Raji (cell line): ENCODE data around the gene PLCB1.

Experiments
- POLR2A ChIP-seq: IDR thresholded peaks from 2 replicates; pipeline ENCODE4 v1.6.1; 2011; ENCODE audit warnings: low read depth, low read length, control low read depth; ENCODE audit not compliant: insufficient read depth

Gene PLCB1

DNA sequence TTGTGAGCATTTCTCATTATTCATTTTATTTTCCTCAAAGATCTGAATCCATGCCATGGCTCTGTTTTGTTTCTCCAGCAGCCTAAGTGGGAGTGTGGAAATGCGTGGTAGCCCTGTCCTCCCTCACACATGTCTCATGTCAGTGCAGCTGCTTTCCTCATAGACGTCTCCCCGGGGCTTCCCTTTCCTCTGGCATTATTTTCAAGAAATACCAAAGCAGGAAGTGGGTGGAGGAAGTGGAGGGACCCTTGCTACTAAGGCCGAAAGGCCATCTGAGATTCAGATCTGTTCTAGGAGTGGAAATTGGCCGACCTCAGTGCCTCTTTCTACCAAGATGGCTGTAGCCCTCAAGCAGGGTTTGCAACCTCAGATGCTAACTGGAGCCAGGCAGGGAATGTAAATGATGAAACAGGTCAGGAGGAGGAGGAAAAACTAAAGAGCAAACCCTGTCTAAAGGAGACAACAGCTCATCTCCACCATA is 515.9 kb downstream of the PLCB1 start:
- no peak for TF ChIP-seq POLR2A

DNA sequence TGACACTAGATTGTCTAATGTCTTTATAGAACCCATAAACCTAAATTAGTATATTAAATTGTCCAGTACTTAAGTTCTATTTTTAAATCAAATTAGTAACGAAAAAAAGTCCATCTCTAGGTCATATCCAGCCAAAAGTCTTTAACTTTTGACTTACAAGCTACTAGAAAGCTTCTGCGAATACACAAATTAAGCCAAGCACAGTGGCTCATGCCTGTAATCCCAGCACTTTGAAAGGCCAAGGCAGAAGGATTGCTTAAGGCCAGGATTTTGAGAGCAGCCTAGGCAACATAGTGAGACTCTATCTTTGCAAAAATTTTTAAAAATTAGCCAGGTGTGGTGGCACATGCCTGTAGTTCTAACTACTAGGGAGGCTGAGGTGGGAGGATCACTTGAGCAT is 516.4 kb downstream of the PLCB1 start:
- TF ChIP-seq POLR2A = no peak

DNA sequence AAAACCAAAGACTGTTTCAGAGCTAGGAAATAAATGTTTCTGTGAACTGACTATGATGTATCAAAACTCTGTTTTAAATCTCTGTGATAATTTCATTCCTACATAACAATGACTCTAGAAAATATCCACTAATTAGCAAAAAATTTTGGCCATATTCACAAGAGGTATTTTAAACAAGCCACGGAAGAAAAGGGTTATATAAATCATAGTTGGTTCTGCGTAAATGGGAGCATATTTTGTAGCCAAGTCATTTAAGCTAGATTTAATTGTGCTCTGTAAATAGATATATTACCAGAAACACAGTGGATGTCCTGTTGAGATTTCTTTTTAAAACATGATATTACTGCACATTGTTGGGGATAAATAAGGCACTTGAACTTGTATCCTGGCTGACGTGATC is 520.3 kb downstream of the PLCB1 start:
- TF ChIP-seq POLR2A = no peak

- TF ChIP-seq POLR2A = no peak
Observed at GRCh38 chr20:8654486-8654885, 522.4 kb downstream of the PLCB1 start.

- TF ChIP-seq POLR2A = no peak
Observed at GRCh38 chr20:8656335-8656734, 524.3 kb downstream of the PLCB1 start.

GRCh38 chr20:8657664-8658063 is 525.6 kb downstream of the PLCB1 start:
- TF ChIP-seq POLR2A = no peak

GRCh38 chr20:8658103-8658502 is 526.0 kb downstream of the PLCB1 start:
- TF ChIP-seq POLR2A = no peak

GRCh38 chr20:8661229-8661952 is 529.3 kb downstream of the PLCB1 start:
- no peak for TF ChIP-seq POLR2A

- TF ChIP-seq POLR2A = no peak
Observed at GRCh38 chr20:8662433-8662954, 530.4 kb downstream of the PLCB1 start.

- TF ChIP-seq POLR2A = no peak
Observed at GRCh38 chr20:8663424-8663823, 531.4 kb downstream of the PLCB1 start.

DNA sequence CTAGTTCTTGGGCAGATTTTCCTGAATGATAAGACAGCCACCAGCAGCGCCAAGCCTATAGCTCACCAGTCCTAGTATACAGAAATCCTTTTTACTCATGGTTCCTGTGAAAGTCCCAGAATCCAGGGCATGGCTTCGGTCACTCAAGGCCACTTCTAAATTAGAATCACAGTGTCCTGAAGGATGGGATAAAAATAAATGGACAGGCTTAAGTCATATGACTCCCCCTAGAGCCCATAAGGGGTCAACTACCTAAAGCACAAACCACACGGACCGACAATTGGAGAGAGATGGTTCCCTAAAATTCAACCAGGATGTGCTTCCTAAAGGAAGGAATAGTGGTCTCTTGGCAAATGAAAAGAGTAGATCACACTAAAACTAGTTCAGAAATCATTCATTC is 532.7 kb downstream of the PLCB1 start:
- no peak for TF ChIP-seq POLR2A

GRCh38 chr20:8667306-8667705 is 535.2 kb downstream of the PLCB1 start:
- TF ChIP-seq POLR2A = no peak

- no peak for TF ChIP-seq POLR2A
Observed at GRCh38 chr20:8670207-8670892, 538.3 kb downstream of the PLCB1 start.

- TF ChIP-seq POLR2A = no peak
Observed at GRCh38 chr20:8670893-8671215, 538.8 kb downstream of the PLCB1 start.

DNA sequence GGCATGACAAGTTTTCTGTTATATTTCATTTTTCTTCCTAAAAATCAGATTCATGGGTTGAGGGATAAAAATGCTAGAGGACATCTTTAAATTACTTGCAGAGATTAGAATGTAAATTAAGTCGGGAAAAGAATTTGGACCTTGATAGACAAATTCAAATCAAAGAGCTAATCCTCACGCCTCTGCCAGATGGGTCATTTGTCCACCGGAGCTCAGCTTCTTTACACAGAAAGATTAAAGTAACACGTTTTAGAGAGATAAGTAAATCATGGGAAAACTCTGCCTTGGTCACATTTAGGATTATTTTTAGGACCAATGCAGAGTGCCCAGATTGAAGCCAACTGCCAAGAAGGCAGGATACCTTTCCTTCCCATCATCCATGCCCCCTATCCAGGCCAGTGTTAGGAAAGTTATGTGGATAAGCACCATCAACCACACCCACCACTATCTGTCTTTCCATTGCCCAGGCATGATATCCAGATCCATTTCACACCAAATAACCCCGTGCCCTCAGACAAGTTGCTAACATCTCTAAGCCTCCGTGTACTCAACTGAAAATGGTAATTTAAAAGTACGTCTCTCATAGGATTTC is 539.4 kb downstream of the PLCB1 start:
- no peak for TF ChIP-seq POLR2A

- TF ChIP-seq POLR2A = no peak
Observed at GRCh38 chr20:8673116-8673515, 541.0 kb downstream of the PLCB1 start.
